SHP77 treated with DMSO at 0.1 percent for 48 hours (cell line): ENCODE measurements around the gene INSRR.

ENCODE experiments used
- DNase-seq: peaks from one replicate; lab custom pipeline; 2025; lab: John Stamatoyannopoulos, UW

Gene INSRR

GRCh38 chr1:156894001-156894400 lies 35.1 kb upstream of the INSRR start:
- DNase-seq: no peak

- no peak for DNase-seq
Observed at GRCh38 chr1:156893048-156893953, 34.4 kb upstream of the INSRR start, which contains the start of gene PEAR1. TSS of gene PEAR1 (plus strand) at chr1:156893718. CDS start at chr1:156903927, 10,209 bp downstream.

GRCh38 chr1:156892190-156893047 lies 33.5 kb upstream of the INSRR start:
- DNase-seq: no peak

GRCh38 chr1:156889802-156890580 lies 31.1 kb upstream of the INSRR start:
- DNase-seq: peak; percentile 74

GRCh38 chr1:156887734-156888133 lies 28.8 kb upstream of the INSRR start:
- DNase-seq: no peak

GRCh38 chr1:156887317-156887716 lies 28.4 kb upstream of the INSRR start:
- DNase-seq: no peak

GRCh38 chr1:156886583-156887281 lies 27.8 kb upstream of the INSRR start:
- DNase-seq: no peak

- DNase-seq: no peak
Observed at GRCh38 chr1:156885880-156886355, 27.0 kb upstream of the INSRR start.

GRCh38 chr1:156885314-156885713 lies 26.4 kb upstream of the INSRR start:
- DNase-seq: no peak

- DNase-seq: no peak
Observed at GRCh38 chr1:156884560-156885184, 25.8 kb upstream of the INSRR start.

GRCh38 chr1:156883919-156884318 lies 25.0 kb upstream of the INSRR start:
- DNase-seq: no peak

GRCh38 chr1:156882543-156882942 lies 23.6 kb upstream of the INSRR start:
- no peak for DNase-seq

GRCh38 chr1:156881663-156882062 lies 22.7 kb upstream of the INSRR start:
- no peak for DNase-seq

GRCh38 chr1:156881101-156881500 lies 22.2 kb upstream of the INSRR start:
- no peak for DNase-seq

GRCh38 chr1:156880473-156880872 lies 21.6 kb upstream of the INSRR start:
- no peak for DNase-seq

GRCh38 chr1:156879876-156880275 lies 21.0 kb upstream of the INSRR start:
- DNase-seq: no peak

GRCh38 chr1:156877433-156878170 lies 18.7 kb upstream of the INSRR start:
- no peak for DNase-seq

GRCh38 chr1:156876281-156876680 lies 17.4 kb upstream of the INSRR start:
- DNase-seq: no peak

GRCh38 chr1:156875341-156875615 lies 16.4 kb upstream of the INSRR start:
- DNase-seq: no peak
